Mucosa of stomach (tissue), 1 donor: ENCODE measurements around the gene DNAH6.

Experiments used
- H3K27me3 ChIP-seq: one replicate; pipeline ENCODE4 v1.7.0; 2013; ENCODE audit warnings: mild to moderate bottlenecking, low read length; ENCODE audit not compliant: control insufficient read depth, insufficient read depth
- H3K36me3 ChIP-seq: one replicate; pipeline ENCODE4 v1.7.0; 2013; ENCODE audit warnings: low read length; ENCODE audit not compliant: control insufficient read depth, insufficient read depth
- H3K4me1 ChIP-seq: one replicate; pipeline ENCODE4 v1.7.0; 2013; ENCODE audit warnings: mild to moderate bottlenecking, low read length; ENCODE audit not compliant: control insufficient read depth, insufficient read depth
- H3K4me3 ChIP-seq: one replicate; pipeline ENCODE4 v1.7.0; 2013; ENCODE audit warnings: low read length
- H3K9ac ChIP-seq: one replicate; pipeline ENCODE4 v1.7.0; 2013; ENCODE audit warnings: mild to moderate bottlenecking, low read length, moderate library complexity
- H3K9me3 ChIP-seq: one replicate; pipeline ENCODE4 v1.7.0; 2013; ENCODE audit warnings: mild to moderate bottlenecking, low read length, moderate library complexity; ENCODE audit not compliant: control insufficient read depth
- donor health status: Pancreatic carcinoma.

Gene DNAH6

DNA sequence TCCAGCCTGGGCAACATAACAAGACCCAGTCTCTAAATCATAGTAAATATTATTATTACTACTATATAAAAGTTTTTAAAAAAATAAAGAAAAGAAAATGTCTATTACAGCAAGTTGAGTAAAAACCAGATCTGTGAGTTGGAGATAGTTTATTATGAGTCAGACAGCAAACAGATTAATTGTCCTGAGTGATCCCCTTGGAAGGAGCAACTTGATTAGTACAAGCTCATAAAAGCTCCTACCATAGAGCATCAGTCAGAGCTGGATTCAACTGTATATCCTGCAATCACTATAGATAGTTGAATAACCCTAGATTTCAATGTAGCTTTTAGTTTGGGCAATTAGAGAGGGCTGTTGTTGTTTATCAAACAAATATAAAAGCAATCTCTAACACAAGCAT lies 280.5 kb downstream of the DNAH6 start:
- H3K9me3 ChIP-seq, result no peaks in the 10 kb centered on the region
- no peaks in the 10 kb centered on the region for H3K27me3 ChIP-seq
- no peaks in the 10 kb centered on the region for H3K4me1 ChIP-seq
- H3K4me3 ChIP-seq, result no peak overlapping the region
- H3K36me3 ChIP-seq, result no peaks in the 10 kb centered on the region
- no peak overlapping the region for H3K9ac ChIP-seq

DNA sequence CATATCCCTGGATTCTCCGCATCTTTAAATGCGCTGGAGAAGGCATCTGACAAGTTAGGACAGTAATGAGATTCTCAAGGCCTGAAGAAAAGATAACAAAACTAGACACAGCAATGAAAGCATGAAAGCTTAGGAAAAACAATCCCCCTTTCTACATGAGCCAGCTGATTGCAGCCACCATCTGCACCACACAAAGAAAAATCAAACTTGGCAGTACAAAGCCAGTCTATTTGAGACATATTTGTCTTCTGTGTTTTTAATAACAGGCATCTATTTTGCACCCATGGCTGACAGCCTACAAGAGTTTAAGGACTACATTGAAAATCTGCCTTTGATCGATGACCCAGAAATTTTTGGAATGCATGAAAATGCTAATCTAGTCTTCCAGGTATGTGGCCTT lies 281.0 kb downstream of the DNAH6 start:
- Histone ChIP-seq H3K9ac (no peak overlapping the region), H3K4me1 (no peaks in the 10 kb centered on the region), H3K9me3 (no peaks in the 10 kb centered on the region), H3K27me3 (no peaks in the 10 kb centered on the region), H3K36me3 (no peaks in the 10 kb centered on the region), H3K4me3 (no peak overlapping the region)

DNA sequence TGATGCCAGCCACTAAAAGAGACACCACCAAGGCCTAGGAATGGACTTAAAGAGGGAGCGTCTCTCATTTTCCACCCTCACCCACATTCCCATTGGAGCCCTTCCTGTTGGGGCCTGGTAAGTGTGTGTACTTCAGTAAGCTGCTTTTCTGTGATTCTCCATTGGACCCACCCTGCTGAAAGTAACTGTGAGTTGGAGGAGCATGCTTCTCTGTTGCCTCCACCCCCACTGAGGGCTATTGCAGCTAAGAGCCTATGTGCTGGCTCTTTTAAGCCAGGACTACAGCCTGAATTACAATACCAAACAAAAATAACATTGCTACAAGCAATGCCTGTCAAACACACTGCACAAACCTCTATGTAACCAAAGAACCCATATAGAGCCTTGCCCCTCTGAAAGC lies 283.5 kb downstream of the DNAH6 start:
- H3K9ac ChIP-seq, result no peak overlapping the region
- H3K36me3 ChIP-seq, result no peaks in the 10 kb centered on the region
- H3K4me1 ChIP-seq, result no peaks in the 10 kb centered on the region
- no peak overlapping the region for H3K4me3 ChIP-seq
- H3K9me3 ChIP-seq, result no peaks in the 10 kb centered on the region
- H3K27me3 ChIP-seq, result no peaks in the 10 kb centered on the region

DNA sequence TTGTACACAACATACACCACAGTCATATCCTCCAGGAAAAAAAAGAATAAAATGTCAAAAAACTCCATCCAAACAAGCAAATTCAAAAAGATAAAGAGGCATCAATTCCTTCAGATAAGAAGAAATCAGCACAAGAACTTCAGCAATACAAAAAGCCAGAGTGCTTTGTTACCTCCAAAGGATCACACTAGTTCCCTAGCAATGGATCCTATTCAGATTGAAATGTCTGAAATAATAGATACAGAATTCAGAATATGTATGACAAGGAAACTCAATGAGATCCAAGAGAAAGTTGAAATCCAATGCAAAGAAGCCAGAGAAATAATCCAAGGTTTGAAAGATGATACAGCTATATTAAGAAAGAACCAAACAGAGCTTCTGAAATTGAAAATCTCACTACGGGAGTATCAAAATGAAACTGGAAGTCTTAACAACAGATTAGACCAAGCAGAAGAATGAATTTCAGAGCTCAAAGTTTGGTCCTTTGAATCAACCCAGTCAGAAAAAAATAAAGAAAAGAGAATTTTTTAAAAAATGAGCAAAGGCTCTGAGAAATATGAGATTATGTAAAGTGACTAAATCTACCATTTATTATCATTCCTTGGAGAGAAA lies 284.0 kb downstream of the DNAH6 start:
- Histone ChIP-seq H3K27me3 (no peaks in the 10 kb centered on the region), H3K4me3 (no peak overlapping the region), H3K4me1 (no peaks in the 10 kb centered on the region), H3K36me3 (no peaks in the 10 kb centered on the region), H3K9me3 (no peaks in the 10 kb centered on the region), H3K9ac (no peak overlapping the region)

DNA sequence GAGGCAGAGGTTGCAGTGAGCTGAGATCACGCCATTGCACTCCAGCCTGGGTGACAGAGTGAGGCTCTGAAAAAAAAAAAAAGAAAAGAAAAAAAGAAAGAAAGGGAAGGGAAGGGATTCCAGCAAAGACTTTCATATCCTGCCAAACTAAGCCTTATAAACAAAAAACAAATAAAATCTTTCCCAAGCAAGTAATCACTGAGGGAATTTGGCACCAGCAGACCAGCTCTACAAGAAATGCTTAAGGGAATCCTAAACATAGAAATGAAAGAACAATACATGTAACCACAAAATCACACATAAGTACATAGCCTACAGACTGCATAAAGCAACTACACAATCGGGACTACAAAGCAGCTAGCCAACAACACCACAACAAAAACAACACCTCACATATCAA lies 285.5 kb downstream of the DNAH6 start:
- no peaks in the 10 kb centered on the region for H3K27me3 ChIP-seq
- no peaks in the 10 kb centered on the region for H3K9me3 ChIP-seq
- no peaks in the 10 kb centered on the region for H3K36me3 ChIP-seq
- H3K4me1 ChIP-seq, result peaks cover under 1% of the 10 kb centered on the region
- no peak overlapping the region for H3K9ac ChIP-seq
- no peak overlapping the region for H3K4me3 ChIP-seq

DNA sequence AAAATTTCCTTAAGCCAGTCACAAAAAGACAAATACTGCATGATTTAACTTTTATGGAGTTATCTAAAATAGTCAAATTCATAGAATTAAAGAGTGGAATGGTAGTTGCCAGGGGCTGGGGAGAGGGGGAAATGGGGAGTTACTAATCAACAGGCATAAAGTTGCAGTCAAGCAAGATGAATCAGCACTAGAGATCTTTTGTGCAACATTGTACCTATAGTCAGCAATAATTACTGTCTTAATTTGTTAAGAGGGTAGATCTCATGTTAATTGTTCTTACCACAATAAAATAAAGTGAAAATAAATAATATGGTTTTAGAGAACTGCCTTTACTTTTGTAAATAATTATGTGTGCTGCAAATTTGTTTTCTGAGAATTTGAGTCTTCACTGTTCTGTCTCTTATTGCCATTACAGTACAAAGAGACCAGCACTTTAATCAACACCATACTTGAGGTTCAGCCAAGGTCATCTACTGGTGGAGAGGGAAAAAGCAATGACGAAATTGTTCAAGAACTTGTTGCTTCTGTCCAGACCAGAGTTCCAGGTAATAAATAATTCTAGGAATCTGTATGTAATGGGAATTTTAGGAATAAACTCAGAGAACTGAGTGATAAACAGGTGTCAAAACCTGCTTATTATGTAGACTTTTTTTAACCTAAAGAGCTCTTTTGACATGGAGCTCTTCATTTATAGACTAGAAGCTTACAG lies 289.1 kb downstream of the DNAH6 start:
- Histone ChIP-seq H3K9ac (no peak overlapping the region), H3K9me3 (no peaks in the 10 kb centered on the region), H3K4me1 (peaks cover 4% of the 10 kb centered on the region), H3K27me3 (no peaks in the 10 kb centered on the region), H3K4me3 (no peak overlapping the region), H3K36me3 (no peaks in the 10 kb centered on the region)

DNA sequence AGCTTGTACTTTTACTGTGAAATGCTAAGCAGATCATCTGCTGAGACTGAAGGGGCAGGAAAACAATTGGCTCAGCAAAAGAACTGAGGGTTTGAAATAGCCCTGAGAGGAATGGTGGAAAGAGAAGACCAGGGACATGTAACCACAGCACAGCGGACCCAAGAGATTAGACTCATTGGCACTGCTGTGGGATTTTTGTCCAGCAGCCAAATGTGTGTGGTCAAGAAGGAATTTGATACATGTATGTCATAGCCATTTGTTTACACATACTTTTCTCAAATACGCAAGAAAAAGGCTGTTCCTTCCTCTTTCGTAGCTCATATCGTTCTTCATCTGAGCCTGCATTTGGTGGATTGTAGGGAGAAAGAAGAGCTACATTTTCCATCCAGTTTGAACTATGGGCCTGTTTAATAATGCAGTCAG lies 290.8 kb downstream of the DNAH6 start:
- Histone ChIP-seq H3K9ac (no peak overlapping the region), H3K27me3 (no peaks in the 10 kb centered on the region), H3K4me1 (peaks cover 4% of the 10 kb centered on the region), H3K4me3 (no peak overlapping the region), H3K9me3 (no peaks in the 10 kb centered on the region), H3K36me3 (no peaks in the 10 kb centered on the region)

DNA sequence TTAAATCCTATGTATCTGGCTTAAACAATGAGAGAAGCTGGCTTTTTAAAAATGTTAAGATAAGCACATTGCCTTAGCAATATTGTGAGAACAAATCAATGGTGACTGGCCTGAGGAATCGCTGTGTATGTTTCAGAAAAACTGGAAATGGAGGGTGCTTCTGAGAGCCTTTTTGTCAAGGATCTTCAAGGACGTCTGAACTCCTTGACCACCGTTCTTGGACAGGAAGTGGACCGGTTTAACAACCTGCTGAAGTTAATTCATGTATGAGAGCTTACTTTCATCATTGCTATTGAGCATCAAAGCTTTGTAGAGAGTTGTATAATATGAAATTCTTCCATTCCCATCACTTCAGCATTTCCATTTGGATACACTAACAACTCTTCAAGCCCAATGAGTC lies 292.0 kb downstream of the DNAH6 start:
- Histone ChIP-seq H3K4me3 (no peak overlapping the region), H3K27me3 (no peaks in the 10 kb centered on the region), H3K9ac (no peak overlapping the region), H3K9me3 (no peaks in the 10 kb centered on the region), H3K36me3 (no peaks in the 10 kb centered on the region), H3K4me1 (peaks cover 4% of the 10 kb centered on the region)

DNA sequence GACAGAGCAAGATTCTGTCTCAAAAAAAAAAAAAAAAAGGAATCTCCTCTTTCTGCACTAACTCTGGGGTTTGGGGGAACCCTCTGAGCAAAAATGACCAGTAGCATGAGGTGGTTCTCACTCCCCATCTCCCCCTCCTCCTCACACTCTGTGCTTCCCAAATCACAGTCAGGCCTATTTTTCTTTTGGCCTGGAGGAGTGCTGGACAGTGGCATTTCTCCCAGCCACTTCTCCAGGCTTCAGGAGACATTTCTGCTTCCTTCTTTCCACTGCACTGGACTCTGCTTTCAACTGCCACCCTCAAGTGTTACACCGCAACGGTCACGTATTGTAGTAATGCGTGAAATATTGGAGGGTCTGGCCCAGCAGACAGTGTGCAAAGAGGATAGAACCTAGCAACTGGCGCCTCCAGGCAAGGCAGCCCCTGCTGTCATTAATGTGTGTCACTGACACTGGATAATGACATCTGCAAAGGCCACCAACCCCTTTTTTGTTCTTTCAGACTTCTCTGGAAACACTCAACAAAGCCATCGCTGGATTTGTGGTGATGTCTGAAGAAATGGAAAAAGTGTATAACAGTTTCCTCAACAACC lies 295.6 kb downstream of the DNAH6 start:
- no peaks in the 10 kb centered on the region for H3K9me3 ChIP-seq
- no peak overlapping the region for H3K9ac ChIP-seq

DNA sequence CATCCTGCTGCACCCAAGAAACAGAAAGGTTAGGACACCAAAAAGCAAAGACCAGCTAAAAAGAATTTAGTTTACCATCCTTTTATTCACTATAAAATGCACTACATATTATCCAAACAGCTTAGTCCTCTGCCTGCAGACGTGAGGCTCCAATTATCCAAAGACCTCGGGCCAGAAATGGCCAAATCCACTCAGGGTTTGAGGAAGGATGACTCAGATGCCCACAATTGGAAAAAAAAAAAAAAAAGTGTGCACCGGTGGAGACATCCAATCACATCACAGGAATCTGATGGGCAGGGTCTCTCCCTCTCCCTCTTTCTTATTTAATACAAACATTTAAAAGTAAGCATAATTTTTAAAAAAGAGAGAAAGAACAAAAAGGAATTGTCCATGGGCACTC lies 298.8 kb downstream of the DNAH6 start:
- Histone ChIP-seq H3K9ac (no peak overlapping the region), H3K4me1 (no peaks in the 10 kb centered on the region), H3K9me3 (no peaks in the 10 kb centered on the region), H3K4me3 (no peak overlapping the region), H3K36me3 (no peaks in the 10 kb centered on the region), H3K27me3 (no peaks in the 10 kb centered on the region)

More for the DNA sequence above, 295.6 kb downstream of the DNAH6 start:
- Histone ChIP-seq H3K36me3 (no peaks in the 10 kb centered on the region), H3K27me3 (no peaks in the 10 kb centered on the region), H3K4me3 (no peak overlapping the region), H3K4me1 (peaks cover 2% of the 10 kb centered on the region)

DNA sequence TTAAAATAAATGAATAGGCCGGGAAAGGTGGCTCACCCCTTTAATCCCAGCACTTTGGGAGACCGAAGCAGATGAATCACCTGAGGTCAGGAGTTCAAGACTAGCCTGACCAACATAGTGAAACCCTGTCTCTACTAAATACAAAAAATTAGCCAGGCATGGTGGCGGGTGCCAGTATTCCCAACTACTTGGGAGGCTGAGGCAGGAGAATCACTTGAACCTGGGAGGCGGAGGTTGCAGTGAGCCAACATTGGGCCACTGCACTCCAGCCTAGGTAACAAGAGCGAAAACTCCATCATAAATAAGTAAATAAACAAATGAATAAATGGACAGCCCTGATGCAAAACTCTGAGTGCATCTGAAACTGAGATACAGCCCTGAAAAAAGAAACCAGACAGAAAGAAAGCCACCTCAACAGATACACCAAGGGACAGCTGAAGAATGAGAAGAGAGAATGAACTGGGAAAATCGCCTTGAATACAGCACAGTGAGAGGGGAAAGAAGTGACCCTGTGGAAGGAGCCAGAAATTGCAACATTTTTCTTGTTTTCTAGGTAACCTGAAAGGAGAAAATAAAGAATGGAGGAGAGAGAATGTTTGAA lies 300.2 kb downstream of the DNAH6 start:
- no peak overlapping the region for H3K4me3 ChIP-seq
- H3K36me3 ChIP-seq, result no peaks in the 10 kb centered on the region
- no peaks in the 10 kb centered on the region for H3K9me3 ChIP-seq
- H3K27me3 ChIP-seq, result no peaks in the 10 kb centered on the region
- H3K9ac ChIP-seq, result no peak overlapping the region
- no peaks in the 10 kb centered on the region for H3K4me1 ChIP-seq

DNA sequence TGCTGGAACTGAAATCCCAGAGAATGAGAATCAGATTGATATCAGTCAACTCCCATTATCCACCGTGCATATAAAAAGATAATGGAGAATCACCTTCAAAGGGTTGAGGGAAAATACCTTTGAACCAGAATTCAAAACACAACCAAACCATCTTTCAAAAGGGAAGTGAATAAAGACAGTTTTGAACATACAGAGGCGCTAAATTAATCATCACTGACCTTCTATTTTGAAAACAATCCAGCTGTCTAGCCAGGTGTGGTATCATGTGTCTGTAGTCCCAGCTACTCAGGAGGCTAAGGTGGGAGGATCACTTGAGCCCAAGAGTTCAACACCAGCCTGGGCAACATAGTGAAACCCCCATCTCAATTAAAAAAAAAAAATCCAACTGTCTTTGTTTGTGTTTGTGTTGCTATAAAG lies 300.9 kb downstream of the DNAH6 start:
- Histone ChIP-seq H3K9me3 (no peaks in the 10 kb centered on the region), H3K9ac (no peak overlapping the region), H3K4me3 (no peak overlapping the region), H3K36me3 (no peaks in the 10 kb centered on the region), H3K27me3 (no peaks in the 10 kb centered on the region), H3K4me1 (no peaks in the 10 kb centered on the region)
